Ishikawa (cell line): ENCODE results near the gene PIWIL1.

ENCODE experiments used
- EGR1 ChIP-seq: IDR thresholded peaks from 2 replicates; pipeline ENCODE4 v1.6.1; 2012
- EP300 ChIP-seq: IDR thresholded peaks from 2 replicates; pipeline ENCODE4 v1.6.1; 2012; ENCODE audit warnings: borderline replicate concordance
- FOXM1 ChIP-seq: IDR thresholded peaks from 2 replicates; pipeline ENCODE4 v1.6.1; 2012; ENCODE audit warnings: low read depth, borderline replicate concordance
- NFIC ChIP-seq: IDR thresholded peaks from 2 replicates; pipeline ENCODE4 v1.6.1; 2012
- TAF1 ChIP-seq: IDR thresholded peaks from 2 replicates; pipeline ENCODE4 v1.6.1; 2012; ENCODE audit warnings: low read depth, mild to moderate bottlenecking
- TEAD4 ChIP-seq: IDR thresholded peaks from 2 replicates; pipeline ENCODE4 v1.6.1; 2012
- YY1 ChIP-seq: IDR thresholded peaks from 2 replicates; pipeline ENCODE4 v1.6.1; 2012; ENCODE audit warnings: low read depth

- TF ChIP-seq EGR1 (no peak), FOXM1 (no peak), TEAD4 (no peak), EP300 (no peak), TAF1 (no peak), YY1 (no peak), NFIC (no peak)
Measured at GRCh38 chr12:130421896-130422295, 84.2 kb downstream of the PIWIL1 start.
